ENCODE measurements around the gene PDCD6IP. TPM values are rescaled to one million over a fixed set of nuclear protein-coding genes. Genes with fewer than 3 reads are reported as not detected.

Gene PDCD6IP
- total and polyA plus RNA-seq, 2 of the 13 experiments (the other 11 are each of a cell fraction or from before 2014, with no cell fraction given), result 62.5 to 85.6 TPM

- TF ChIP-seq ATF7 (IDR thresholded peaks at IDR 0.05) (no peak), ATF7 (CRISPR knock-in tag; IDR thresholded peaks at IDR 0.05) (no peak), TEAD3 (CRISPR knock-in tag; optimal IDR thresholded peaks at IDR 0.05; ENCODE audit: borderline replicate concordance) (no peak), HMGXB3 (CRISPR knock-in tag; IDR thresholded peaks at IDR 0.05; ENCODE audit: borderline replicate concordance) (no peak), PHB2 (IDR thresholded peaks at IDR 0.05; ENCODE audit: partially characterized antibody) (no peak), ZNF382 (CRISPR knock-in tag; IDR thresholded peaks at IDR 0.05; ENCODE audit: borderline replicate concordance) (no peak), MED13 (CRISPR knock-in tag; IDR thresholded peaks at IDR 0.05) (no peak), ZNF274 (CRISPR knock-in tag; IDR thresholded peaks at IDR 0.05) (no peak), ZNF430 (CRISPR knock-in tag; IDR thresholded peaks at IDR 0.05) (no peak), ZNF383 (CRISPR knock-in tag; IDR thresholded peaks at IDR 0.05; ENCODE audit: borderline replicate concordance) (0 out of 2 replicates have a peak, but pooled peaks have one; percentile 72), RARA (CRISPR knock-in tag; IDR thresholded peaks at IDR 0.05) (peak; percentile 4; the same call in 1 of the 2 replicates), MAF1 (CRISPR knock-in tag; IDR thresholded peaks at IDR 0.05; ENCODE audit: borderline replicate concordance) (no peak), ZBTB34 (CRISPR knock-in tag; IDR thresholded peaks at IDR 0.05) (no peak), NFYC (CRISPR knock-in tag; IDR thresholded peaks at IDR 0.05) (no peak), CBX2 (IDR thresholded peaks at IDR 0.05; ENCODE audit: low read depth, low read length) (no peak), CBX2 (CRISPR knock-in tag; IDR thresholded peaks at IDR 0.05; ENCODE audit: low read depth) (no peak), IRF1 (CRISPR knock-in tag; IDR thresholded peaks at IDR 0.05; ENCODE audit: low read depth) (peak; percentile 60; the same call in 1 of the 2 replicates), ZNF782 (CRISPR knock-in tag; IDR thresholded peaks at IDR 0.05; ENCODE audit: borderline replicate concordance) (no peak), EHMT2 (IDR thresholded peaks at IDR 0.05; ENCODE audit: borderline replicate concordance, low read depth, low read length) (no peak), CERS6 (CRISPR knock-in tag; IDR thresholded peaks at IDR 0.05) (no peak), ZSCAN9 (CRISPR knock-in tag; IDR thresholded peaks at IDR 0.05; ENCODE audit: borderline replicate concordance) (no peak), ZNF260 (CRISPR knock-in tag; IDR thresholded peaks at IDR 0.05; ENCODE audit: borderline replicate concordance, low read depth) (no peak), SALL1 (CRISPR knock-in tag; IDR thresholded peaks at IDR 0.05) (no peak), ZNF720 (CRISPR knock-in tag; IDR thresholded peaks at IDR 0.05) (no peak), SCMH1 (CRISPR knock-in tag; IDR thresholded peaks at IDR 0.05; ENCODE audit: borderline replicate concordance) (no peak)
Observed at GRCh38 chr3:33798113-33798417, 365 bp upstream of the PDCD6IP start (continued).
